ENCODE measurements around the gene ETFB.

Gene ETFB

DNA sequence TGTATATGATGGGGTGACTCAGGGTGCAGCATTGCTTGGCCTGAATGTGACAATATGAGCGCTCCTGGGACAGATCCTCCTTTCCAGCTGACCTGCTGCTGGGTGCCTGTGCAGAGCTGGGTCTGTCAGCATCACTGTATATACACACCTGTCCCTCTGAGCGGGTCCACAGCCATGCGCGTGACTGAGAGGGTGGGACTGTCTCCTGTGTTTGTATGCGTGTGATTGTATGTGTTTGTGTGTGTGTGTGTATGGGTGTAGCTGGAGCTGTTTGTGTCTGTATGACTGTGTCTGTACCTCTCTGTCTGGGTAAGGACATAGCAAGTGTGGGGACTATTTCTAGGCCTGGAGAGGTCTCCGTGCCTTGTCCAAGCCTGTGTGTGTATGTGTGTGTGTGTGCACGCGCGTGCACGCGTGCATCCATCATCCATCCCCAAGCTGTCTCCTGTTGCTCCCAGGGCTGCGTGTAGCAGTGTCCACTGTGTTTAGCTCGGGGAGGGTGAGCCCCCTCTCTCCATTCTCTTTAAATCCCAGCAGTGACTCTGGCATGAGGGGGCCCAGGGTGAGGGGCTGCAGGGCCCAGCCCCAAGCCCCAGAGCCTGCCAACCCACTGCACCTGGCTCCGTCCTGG lies 46.4 kb downstream of the ETFB start:
- POLR2A ChIA-PET: interaction anchor here (0.6 kb wide), 1 partner anchor 20 kb away, joined by 3 read pairs; no protein-coding TSS in a partner anchor
- Histone ChIP-seq H3K4me3 (ENCODE audit: low read depth, low read length) (no peak overlapping the region), H3K36me3 (ENCODE audit: control insufficient read depth in 2 of 2, insufficient read depth in 1 of 2, low read length in 2 of 2) (no peaks in the 10 kb centered on the region), H3K4me1 (ENCODE audit: control insufficient read depth, insufficient read depth, low read length) (no peaks in the 10 kb centered on the region; the same call in 1 of the 2 replicates), H3K27ac (ENCODE audit: extremely low read depth, low read depth, low read length) (no peak overlapping the region), H3K9me3 (ENCODE audit: control insufficient read depth, insufficient read depth, low read depth, low read length) (no peaks in the 10 kb centered on the region)
- TF ChIP-seq ZNF24 (tag by site-specific recombination; IDR thresholded peaks at IDR 0.05) (no peak), ZNF174 (tag by site-specific recombination; IDR thresholded peaks at IDR 0.05) (no peak), ZNF433 (tag by site-specific recombination; IDR thresholded peaks at IDR 0.05; ENCODE audit: low read depth) (no peak), ZNF514 (tag by site-specific recombination; IDR thresholded peaks at IDR 0.05) (no peak), ZNF785 (tag by site-specific recombination; IDR thresholded peaks at IDR 0.05) (no peak), ZNF660 (tag by site-specific recombination; IDR thresholded peaks at IDR 0.05) (no peak), ZFHX2 (tag by site-specific recombination; conservative IDR thresholded peaks at IDR 0.05) (no peak), WT1 (tag by site-specific recombination; IDR thresholded peaks at IDR 0.05) (no peak), ZNF266 (tag by site-specific recombination; IDR thresholded peaks at IDR 0.05; ENCODE audit: low read depth) (no peak)
- TF ChIP-seq, protein P1, sequence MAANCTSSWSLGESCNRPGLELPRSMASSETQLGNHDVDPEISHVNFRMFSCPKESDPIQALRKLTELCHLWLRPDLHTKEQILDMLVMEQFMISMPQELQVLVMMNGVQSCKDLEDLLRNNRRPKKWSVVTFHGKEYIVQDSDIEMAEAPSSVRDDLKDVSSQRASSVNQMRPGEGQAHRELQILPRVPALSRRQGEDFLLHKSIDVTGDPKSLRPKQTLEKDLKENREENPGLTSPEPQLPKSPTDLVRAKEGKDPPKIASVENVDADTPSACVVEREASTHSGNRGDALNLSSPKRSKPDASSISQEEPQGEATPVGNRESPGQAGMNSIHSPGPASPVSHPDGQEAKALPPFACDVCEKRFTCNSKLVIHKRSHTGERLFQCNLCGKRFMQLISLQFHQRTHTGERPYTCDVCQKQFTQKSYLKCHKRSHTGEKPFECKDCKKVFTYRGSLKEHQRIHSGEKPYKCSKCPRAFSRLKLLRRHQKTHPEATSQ (tag by site-specific recombination; IDR thresholded peaks at IDR 0.05): no peak
- TF ChIP-seq, protein P2, sequence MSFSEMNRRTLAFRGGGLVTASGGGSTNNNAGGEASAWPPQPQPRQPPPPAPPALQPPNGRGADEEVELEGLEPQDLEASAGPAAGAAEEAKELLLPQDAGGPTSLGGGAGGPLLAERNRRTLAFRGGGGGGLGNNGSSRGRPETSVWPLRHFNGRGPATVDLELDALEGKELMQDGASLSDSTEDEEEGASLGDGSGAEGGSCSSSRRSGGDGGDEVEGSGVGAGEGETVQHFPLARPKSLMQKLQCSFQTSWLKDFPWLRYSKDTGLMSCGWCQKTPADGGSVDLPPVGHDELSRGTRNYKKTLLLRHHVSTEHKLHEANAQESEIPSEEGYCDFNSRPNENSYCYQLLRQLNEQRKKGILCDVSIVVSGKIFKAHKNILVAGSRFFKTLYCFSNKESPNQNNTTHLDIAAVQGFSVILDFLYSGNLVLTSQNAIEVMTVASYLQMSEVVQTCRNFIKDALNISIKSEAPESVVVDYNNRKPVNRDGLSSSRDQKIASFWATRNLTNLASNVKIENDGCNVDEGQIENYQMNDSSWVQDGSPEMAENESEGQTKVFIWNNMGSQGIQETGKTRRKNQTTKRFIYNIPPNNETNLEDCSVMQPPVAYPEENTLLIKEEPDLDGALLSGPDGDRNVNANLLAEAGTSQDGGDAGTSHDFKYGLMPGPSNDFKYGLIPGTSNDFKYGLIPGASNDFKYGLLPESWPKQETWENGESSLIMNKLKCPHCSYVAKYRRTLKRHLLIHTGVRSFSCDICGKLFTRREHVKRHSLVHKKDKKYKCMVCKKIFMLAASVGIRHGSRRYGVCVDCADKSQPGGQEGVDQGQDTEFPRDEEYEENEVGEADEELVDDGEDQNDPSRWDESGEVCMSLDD (tag by site-specific recombination; IDR thresholded peaks at IDR 0.05): no peak
- CTCF ChIA-PET: interaction anchor here (0.6 to 0.9 kb wide), 3 partner anchors 9 to 763 kb away, joined by 3 to 4 read pairs (median 3); no protein-coding TSS in a partner anchor

DNA sequence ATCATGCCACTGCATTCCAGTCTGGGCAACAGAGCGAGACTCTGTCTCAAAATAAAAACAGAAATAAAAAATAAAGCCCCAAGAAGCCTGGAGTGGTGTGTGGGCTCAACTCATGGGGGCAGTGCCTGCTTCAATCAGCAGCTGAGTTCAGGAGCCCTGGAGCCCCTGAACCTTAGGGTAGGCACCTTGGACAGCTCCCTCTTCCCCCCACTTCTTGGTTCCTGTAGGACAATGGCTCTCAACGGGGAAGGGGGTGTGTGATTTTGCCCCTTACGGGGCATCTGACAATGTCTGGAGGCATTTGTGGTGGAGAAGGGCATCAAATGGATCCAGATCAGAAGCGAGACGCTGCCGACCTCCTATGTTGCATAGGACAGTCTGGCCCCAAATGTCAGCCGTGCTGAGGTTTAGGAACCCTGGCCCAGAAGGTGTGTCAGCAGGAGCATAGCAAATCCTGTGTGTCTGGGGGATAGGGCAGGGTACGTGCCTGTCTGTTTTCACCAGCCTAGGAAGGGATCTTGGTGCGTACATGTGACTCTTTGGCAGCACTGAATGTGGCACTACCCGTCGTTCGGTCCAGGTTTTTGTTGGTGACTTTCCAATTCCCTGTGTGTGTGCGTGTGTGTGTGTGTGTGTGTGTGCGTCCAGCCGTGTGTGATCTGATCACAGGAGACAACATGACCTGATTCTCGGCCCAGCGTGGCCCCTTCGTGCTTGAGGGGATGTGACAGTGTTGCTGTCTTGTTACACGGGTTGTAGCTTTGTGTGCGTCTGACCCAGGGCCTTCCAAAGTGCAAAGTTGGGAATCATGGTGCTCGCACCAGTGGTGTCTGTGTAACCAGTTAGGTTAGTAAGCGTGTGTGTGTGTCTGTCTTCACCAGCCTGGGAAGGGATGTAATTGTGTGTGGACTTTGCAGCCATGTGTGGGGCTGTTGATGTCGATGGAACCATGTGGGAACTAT lies 47.2 kb downstream of the ETFB start:
- H3K27ac ChIP-seq (ENCODE audit: extremely low read depth, low read depth, low read length): no peak overlapping the region
- CTCF ChIA-PET: interaction anchor here (0.6 to 1.1 kb wide), 6 partner anchors 10 to 763 kb away, joined by 3 to 4 read pairs (median 3); no protein-coding TSS in a partner anchor
- no peaks in the 10 kb centered on the region for H3K36me3 ChIP-seq (ENCODE audit: control insufficient read depth in 2 of 2, insufficient read depth in 1 of 2, low read length in 2 of 2)
- no peak overlapping the region for H3K4me3 ChIP-seq (ENCODE audit: low read depth, low read length)
- no peaks in the 10 kb centered on the region; the same call in 1 of the 2 replicates for H3K4me1 ChIP-seq (ENCODE audit: control insufficient read depth, insufficient read depth, low read length)
- H3K9me3 ChIP-seq (ENCODE audit: control insufficient read depth, insufficient read depth, low read depth, low read length): no peaks in the 10 kb centered on the region
- POLR2A ChIA-PET: no interaction called here
- TF ChIP-seq ZXDB (tag by site-specific recombination; IDR thresholded peaks at IDR 0.05) (no peak), ZNF394 (tag by site-specific recombination; IDR thresholded peaks at IDR 0.05; ENCODE audit: borderline replicate concordance) (no peak), ZFP3 (tag by site-specific recombination; IDR thresholded peaks at IDR 0.05; ENCODE audit: low read depth) (no peak), ZNF707 (tag by site-specific recombination; IDR thresholded peaks at IDR 0.05) (no peak)
- TF ChIP-seq, protein P3, sequence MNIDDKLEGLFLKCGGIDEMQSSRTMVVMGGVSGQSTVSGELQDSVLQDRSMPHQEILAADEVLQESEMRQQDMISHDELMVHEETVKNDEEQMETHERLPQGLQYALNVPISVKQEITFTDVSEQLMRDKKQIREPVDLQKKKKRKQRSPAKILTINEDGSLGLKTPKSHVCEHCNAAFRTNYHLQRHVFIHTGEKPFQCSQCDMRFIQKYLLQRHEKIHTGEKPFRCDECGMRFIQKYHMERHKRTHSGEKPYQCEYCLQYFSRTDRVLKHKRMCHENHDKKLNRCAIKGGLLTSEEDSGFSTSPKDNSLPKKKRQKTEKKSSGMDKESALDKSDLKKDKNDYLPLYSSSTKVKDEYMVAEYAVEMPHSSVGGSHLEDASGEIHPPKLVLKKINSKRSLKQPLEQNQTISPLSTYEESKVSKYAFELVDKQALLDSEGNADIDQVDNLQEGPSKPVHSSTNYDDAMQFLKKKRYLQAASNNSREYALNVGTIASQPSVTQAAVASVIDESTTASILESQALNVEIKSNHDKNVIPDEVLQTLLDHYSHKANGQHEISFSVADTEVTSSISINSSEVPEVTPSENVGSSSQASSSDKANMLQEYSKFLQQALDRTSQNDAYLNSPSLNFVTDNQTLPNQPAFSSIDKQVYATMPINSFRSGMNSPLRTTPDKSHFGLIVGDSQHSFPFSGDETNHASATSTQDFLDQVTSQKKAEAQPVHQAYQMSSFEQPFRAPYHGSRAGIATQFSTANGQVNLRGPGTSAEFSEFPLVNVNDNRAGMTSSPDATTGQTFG (tag by site-specific recombination; IDR thresholded peaks at IDR 0.05; ENCODE audit: borderline replicate concordance): no peak
- TF ChIP-seq, protein P4, sequence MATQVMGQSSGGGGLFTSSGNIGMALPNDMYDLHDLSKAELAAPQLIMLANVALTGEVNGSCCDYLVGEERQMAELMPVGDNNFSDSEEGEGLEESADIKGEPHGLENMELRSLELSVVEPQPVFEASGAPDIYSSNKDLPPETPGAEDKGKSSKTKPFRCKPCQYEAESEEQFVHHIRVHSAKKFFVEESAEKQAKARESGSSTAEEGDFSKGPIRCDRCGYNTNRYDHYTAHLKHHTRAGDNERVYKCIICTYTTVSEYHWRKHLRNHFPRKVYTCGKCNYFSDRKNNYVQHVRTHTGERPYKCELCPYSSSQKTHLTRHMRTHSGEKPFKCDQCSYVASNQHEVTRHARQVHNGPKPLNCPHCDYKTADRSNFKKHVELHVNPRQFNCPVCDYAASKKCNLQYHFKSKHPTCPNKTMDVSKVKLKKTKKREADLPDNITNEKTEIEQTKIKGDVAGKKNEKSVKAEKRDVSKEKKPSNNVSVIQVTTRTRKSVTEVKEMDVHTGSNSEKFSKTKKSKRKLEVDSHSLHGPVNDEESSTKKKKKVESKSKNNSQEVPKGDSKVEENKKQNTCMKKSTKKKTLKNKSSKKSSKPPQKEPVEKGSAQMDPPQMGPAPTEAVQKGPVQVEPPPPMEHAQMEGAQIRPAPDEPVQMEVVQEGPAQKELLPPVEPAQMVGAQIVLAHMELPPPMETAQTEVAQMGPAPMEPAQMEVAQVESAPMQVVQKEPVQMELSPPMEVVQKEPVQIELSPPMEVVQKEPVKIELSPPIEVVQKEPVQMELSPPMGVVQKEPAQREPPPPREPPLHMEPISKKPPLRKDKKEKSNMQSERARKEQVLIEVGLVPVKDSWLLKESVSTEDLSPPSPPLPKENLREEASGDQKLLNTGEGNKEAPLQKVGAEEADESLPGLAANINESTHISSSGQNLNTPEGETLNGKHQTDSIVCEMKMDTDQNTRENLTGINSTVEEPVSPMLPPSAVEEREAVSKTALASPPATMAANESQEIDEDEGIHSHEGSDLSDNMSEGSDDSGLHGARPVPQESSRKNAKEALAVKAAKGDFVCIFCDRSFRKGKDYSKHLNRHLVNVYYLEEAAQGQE (tag by site-specific recombination; IDR thresholded peaks at IDR 0.05): peak; percentile 90
- TF ChIP-seq, protein P5, sequence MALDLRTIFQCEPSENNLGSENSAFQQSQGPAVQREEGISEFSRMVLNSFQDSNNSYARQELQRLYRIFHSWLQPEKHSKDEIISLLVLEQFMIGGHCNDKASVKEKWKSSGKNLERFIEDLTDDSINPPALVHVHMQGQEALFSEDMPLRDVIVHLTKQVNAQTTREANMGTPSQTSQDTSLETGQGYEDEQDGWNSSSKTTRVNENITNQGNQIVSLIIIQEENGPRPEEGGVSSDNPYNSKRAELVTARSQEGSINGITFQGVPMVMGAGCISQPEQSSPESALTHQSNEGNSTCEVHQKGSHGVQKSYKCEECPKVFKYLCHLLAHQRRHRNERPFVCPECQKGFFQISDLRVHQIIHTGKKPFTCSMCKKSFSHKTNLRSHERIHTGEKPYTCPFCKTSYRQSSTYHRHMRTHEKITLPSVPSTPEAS (tag by site-specific recombination; IDR thresholded peaks at IDR 0.05): peak; percentile 30; the same call in 1 of the 2 replicates
- TF ChIP-seq, protein P6, sequence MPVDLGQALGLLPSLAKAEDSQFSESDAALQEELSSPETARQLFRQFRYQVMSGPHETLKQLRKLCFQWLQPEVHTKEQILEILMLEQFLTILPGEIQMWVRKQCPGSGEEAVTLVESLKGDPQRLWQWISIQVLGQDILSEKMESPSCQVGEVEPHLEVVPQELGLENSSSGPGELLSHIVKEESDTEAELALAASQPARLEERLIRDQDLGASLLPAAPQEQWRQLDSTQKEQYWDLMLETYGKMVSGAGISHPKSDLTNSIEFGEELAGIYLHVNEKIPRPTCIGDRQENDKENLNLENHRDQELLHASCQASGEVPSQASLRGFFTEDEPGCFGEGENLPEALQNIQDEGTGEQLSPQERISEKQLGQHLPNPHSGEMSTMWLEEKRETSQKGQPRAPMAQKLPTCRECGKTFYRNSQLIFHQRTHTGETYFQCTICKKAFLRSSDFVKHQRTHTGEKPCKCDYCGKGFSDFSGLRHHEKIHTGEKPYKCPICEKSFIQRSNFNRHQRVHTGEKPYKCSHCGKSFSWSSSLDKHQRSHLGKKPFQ (tag by site-specific recombination; IDR thresholded peaks at IDR 0.05): no peak

All from HEK293 (cell line).